GM12878 (cell line): ENCODE results near the gene ARAP1. TPM values are rescaled to one million over a fixed set of nuclear protein-coding genes. Genes with fewer than 3 reads are reported as not detected.
A peak's percentile ranks its signal among the peaks of the same experiment; 100 is the strongest.

Source experiments
- BCL11A ChIP-seq: IDR thresholded peaks from 2 replicates; pipeline ENCODE4 v1.6.1; 2011; ENCODE audit warnings: low read depth, low read length
- CBFB ChIP-seq: IDR thresholded peaks from 2 replicates; pipeline ENCODE4 v1.6.1; 2016; ENCODE audit warnings: antibody characterized with exemption, low read depth
- CHD4 ChIP-seq: fragments of 200-600 bp; sonication (generic); IDR thresholded peaks from 2 replicates; pipeline ENCODE4 v1.6.1; 2016; ENCODE audit warnings: mild to moderate bottlenecking
- CREB1 ChIP-seq: IDR thresholded peaks from 2 replicates; pipeline ENCODE4 v1.6.1; 2012; ENCODE audit warnings: low read depth, mild to moderate bottlenecking, inconsistent platforms
- HDGF ChIP-seq: fragments of 450-650 bp; IDR thresholded peaks from 2 replicates; pipeline ENCODE4 v1.6.1; 2016; ENCODE audit warnings: antibody characterized with exemption
- IKZF1 ChIP-seq: fragments of 450-650 bp; conservative IDR thresholded peaks from 2 replicates; pipeline ENCODE4 v1.6.1; 2017; ENCODE audit warnings: antibody characterized with exemption, mild to moderate bottlenecking
- KDM1A ChIP-seq: fragments of 200-600 bp; sonication (generic); IDR thresholded peaks from 2 replicates; pipeline ENCODE4 v1.6.1; 2016; ENCODE audit warnings: borderline replicate concordance
- MTA3 ChIP-seq: IDR thresholded peaks from 2 replicates; pipeline ENCODE4 v1.6.1; 2012; ENCODE audit warnings: low read length, inconsistent platforms, borderline replicate concordance
- MYC ChIP-seq: IDR thresholded peaks from 2 replicates; pipeline ENCODE4 v1.6.1; 2011; ENCODE audit warnings: mild to moderate bottlenecking, low read length, moderate library complexity, inconsistent platforms; ENCODE audit not compliant: insufficient read depth, insufficient replicate concordance, insufficient read length, severe bottlenecking
- NR2C1 ChIP-seq: fragments of 450-650 bp; IDR thresholded peaks from 2 replicates; pipeline ENCODE4 v1.6.1; 2017; ENCODE audit warnings: antibody characterized with exemption, mild to moderate bottlenecking, moderate library complexity
- POLR2A ChIP-seq: IDR thresholded peaks from 2 replicates; pipeline ENCODE4 v1.6.1; 2011; ENCODE audit warnings: low read depth, mild to moderate bottlenecking, low read length
- RAD51 ChIP-seq: fragments of 450-650 bp; IDR thresholded peaks from 2 replicates; pipeline ENCODE4 v1.6.1; 2016; ENCODE audit warnings: moderate library complexity, mild to moderate bottlenecking, inconsistent platforms
- SP1 ChIP-seq: IDR thresholded peaks from one replicate; pipeline ENCODE4 v1.6.1; 2011; ENCODE audit warnings: low read depth, low read length
- SUZ12 ChIP-seq: fragments of 200-600 bp; sonication (generic); IDR thresholded peaks from one replicate; pipeline ENCODE4 v1.6.1; 2018; ENCODE audit warnings: antibody characterized with exemption, mild to moderate bottlenecking; ENCODE audit not compliant: unreplicated experiment
- ZNF274 ChIP-seq: IDR thresholded peaks from one replicate; pipeline ENCODE4 v1.8.0; 2011; ENCODE audit not compliant: insufficient read length, insufficient read depth
- ZSCAN29 ChIP-seq: fragments of 450-650 bp; IDR thresholded peaks from 2 replicates; pipeline ENCODE4 v1.6.1; 2017; ENCODE audit warnings: mild to moderate bottlenecking, moderate library complexity
- polyA plus RNA-seq, 11 experiments: library from polyadenylated mRNA; depleted of rRNA in 4 of 11; unstranded in 6 of 11; stranded (reverse) in 5 of 11; fragments of >200 nt; fragmentation: Nextera tagmentation in 4 of 11; fragmentation: Illumina TruSeq in 1 of 11; extraction: Ambion mirVana in 4 of 11; extraction: Trizol in 1 of 11; gene quantifications; 1 replicate in 1 of 11; 2 replicates in 10 of 11; pipeline versions ENCODE4 v1.2.1 to v1.2.3, GENCODE V29; 2011 to 2016; ENCODE audit warnings: inconsistent platforms in 2 of 11, missing spikeins in 2 of 11, low read depth in 1 of 11
- total RNA-seq, 4 experiments: library from RNA; depleted of rRNA in 3 of 4; stranded (reverse); fragments of >200 nt in 3 of 4; fragmentation: Illumina TruSeq in 1 of 4; extraction: Trizol in 1 of 4; gene quantifications; 2 replicates each; pipeline versions ENCODE4 v1.2.1 to v1.2.3, GENCODE V29; 2013 to 2021
- TF ChIP-seq, protein P1 (sequence below): fragments of 450-650 bp; conservative IDR thresholded peaks from 2 replicates; pipeline ENCODE4 v1.6.1; 2017; ENCODE audit warnings: mild to moderate bottlenecking, moderate library complexity
- TF ChIP-seq, protein P2 (sequence below), 3 experiments: IDR thresholded peaks in 2 of 3; conservative IDR thresholded peaks in 1 of 3; 2 replicates each; pipeline ENCODE4 v1.5.1; 2011; ENCODE audit warnings: low read depth in 3 of 3, low read length in 3 of 3, mild to moderate bottlenecking in 3 of 3, control low read depth in 2 of 3, moderate library complexity in 2 of 3, inconsistent platforms in 1 of 3, mixed read lengths in 1 of 3; ENCODE audit not compliant: control insufficient read depth in 2 of 3, insufficient read depth in 1 of 3; ENCODE audit errors: extremely low read depth in 1 of 3
- TF ChIP-seq, protein P3 (sequence below): IDR thresholded peaks from 2 replicates; pipeline ENCODE4 v1.6.1; 2012; ENCODE audit warnings: low read depth, low read length, improper control_type of control experiment
- TF ChIP-seq, protein P4 (sequence below): fragments of 450-650 bp; IDR thresholded peaks from 2 replicates; pipeline ENCODE4 v1.6.1; 2017; ENCODE audit warnings: mild to moderate bottlenecking, moderate library complexity

ARAP1 gene
- total and polyA plus RNA-seq, 10 of the 15 experiments (the other 5 are each of a cell fraction or from before 2014, with no cell fraction given) = 0.55 to 102 (median 51.0) TPM

DNA sequence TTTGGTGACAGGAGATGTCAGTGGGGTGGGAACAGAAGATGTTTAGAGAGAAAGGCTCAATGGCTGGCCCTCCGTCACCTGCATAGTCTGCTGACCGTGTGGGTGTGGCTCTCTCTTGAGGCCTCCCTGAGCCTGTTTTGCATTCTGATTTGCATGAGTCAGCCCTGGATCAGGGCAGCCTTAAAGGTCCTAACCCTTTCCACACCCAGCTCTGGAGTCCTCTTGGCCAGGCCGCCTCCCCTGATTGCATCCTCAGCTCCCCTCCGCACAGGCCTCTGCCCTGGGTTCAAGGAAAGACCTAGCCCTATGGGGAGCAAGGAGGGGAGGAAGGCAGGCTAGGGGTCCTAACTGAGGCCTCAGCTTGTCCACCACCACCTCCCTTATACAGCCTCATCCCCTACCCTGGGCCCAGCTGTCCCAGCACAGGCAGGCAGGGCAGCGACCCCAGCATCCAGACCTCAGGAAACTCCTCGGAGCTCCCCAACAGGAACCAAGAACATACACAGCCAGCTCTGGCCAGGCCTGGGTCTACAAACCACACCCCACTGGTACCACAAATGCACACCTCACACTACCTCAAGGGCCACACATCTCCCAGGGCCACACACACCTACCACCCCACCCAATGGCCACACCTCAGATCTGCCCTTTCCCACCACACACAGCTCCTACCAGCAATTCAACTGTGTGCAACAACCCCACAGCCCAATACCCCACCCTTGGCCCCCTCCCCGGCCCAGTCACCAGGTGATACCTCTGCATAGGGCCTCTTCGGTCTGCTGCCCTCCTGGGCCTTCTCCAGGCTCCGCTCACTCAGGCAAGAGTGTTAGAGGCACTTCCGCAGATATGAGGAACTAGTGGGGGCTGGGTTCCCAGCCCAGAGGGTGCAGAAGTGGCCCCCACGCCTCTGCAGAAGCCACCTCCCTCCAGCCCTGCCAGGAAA, 13.7 kb downstream of the ARAP1 start (continued):
- TF ChIP-seq, protein P1, sequence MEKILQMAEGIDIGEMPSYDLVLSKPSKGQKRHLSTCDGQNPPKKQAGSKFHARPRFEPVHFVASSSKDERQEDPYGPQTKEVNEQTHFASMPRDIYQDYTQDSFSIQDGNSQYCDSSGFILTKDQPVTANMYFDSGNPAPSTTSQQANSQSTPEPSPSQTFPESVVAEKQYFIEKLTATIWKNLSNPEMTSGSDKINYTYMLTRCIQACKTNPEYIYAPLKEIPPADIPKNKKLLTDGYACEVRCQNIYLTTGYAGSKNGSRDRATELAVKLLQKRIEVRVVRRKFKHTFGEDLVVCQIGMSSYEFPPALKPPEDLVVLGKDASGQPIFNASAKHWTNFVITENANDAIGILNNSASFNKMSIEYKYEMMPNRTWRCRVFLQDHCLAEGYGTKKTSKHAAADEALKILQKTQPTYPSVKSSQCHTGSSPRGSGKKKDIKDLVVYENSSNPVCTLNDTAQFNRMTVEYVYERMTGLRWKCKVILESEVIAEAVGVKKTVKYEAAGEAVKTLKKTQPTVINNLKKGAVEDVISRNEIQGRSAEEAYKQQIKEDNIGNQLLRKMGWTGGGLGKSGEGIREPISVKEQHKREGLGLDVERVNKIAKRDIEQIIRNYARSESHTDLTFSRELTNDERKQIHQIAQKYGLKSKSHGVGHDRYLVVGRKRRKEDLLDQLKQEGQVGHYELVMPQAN = no peak
- TF ChIP-seq MTA3 (no peak), CHD4 (no peak), HDGF (peak; percentile 98), IKZF1 (peak; percentile 63), SP1 (no peak), SUZ12 (no peak), MYC (no peak), CREB1 (no peak), ZSCAN29 (no peak), KDM1A (no peak), CBFB (peak; percentile 50; the same call in 1 of the 2 replicates), BCL11A (no peak), RAD51 (no peak), POLR2A (peak; percentile 79), NR2C1 (no peak), ZNF274 (no peak)
- TF ChIP-seq, protein P2, sequence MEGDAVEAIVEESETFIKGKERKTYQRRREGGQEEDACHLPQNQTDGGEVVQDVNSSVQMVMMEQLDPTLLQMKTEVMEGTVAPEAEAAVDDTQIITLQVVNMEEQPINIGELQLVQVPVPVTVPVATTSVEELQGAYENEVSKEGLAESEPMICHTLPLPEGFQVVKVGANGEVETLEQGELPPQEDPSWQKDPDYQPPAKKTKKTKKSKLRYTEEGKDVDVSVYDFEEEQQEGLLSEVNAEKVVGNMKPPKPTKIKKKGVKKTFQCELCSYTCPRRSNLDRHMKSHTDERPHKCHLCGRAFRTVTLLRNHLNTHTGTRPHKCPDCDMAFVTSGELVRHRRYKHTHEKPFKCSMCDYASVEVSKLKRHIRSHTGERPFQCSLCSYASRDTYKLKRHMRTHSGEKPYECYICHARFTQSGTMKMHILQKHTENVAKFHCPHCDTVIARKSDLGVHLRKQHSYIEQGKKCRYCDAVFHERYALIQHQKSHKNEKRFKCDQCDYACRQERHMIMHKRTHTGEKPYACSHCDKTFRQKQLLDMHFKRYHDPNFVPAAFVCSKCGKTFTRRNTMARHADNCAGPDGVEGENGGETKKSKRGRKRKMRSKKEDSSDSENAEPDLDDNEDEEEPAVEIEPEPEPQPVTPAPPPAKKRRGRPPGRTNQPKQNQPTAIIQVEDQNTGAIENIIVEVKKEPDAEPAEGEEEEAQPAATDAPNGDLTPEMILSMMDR (IDR thresholded peaks at IDR 0.05 in 2 of 3, conservative IDR thresholded peaks at IDR 0.05 in 1 of 3; ENCODE audit: control insufficient read depth in 2 of 3, extremely low read depth in 1 of 3, insufficient read depth in 1 of 3, low read depth in 3 of 3, low read length in 3 of 3) = no peak
- TF ChIP-seq, protein P3, sequence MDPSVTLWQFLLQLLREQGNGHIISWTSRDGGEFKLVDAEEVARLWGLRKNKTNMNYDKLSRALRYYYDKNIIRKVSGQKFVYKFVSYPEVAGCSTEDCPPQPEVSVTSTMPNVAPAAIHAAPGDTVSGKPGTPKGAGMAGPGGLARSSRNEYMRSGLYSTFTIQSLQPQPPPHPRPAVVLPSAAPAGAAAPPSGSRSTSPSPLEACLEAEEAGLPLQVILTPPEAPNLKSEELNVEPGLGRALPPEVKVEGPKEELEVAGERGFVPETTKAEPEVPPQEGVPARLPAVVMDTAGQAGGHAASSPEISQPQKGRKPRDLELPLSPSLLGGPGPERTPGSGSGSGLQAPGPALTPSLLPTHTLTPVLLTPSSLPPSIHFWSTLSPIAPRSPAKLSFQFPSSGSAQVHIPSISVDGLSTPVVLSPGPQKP = peak; percentile 7; the same call in 1 of the 2 replicates
- TF ChIP-seq, protein P4, sequence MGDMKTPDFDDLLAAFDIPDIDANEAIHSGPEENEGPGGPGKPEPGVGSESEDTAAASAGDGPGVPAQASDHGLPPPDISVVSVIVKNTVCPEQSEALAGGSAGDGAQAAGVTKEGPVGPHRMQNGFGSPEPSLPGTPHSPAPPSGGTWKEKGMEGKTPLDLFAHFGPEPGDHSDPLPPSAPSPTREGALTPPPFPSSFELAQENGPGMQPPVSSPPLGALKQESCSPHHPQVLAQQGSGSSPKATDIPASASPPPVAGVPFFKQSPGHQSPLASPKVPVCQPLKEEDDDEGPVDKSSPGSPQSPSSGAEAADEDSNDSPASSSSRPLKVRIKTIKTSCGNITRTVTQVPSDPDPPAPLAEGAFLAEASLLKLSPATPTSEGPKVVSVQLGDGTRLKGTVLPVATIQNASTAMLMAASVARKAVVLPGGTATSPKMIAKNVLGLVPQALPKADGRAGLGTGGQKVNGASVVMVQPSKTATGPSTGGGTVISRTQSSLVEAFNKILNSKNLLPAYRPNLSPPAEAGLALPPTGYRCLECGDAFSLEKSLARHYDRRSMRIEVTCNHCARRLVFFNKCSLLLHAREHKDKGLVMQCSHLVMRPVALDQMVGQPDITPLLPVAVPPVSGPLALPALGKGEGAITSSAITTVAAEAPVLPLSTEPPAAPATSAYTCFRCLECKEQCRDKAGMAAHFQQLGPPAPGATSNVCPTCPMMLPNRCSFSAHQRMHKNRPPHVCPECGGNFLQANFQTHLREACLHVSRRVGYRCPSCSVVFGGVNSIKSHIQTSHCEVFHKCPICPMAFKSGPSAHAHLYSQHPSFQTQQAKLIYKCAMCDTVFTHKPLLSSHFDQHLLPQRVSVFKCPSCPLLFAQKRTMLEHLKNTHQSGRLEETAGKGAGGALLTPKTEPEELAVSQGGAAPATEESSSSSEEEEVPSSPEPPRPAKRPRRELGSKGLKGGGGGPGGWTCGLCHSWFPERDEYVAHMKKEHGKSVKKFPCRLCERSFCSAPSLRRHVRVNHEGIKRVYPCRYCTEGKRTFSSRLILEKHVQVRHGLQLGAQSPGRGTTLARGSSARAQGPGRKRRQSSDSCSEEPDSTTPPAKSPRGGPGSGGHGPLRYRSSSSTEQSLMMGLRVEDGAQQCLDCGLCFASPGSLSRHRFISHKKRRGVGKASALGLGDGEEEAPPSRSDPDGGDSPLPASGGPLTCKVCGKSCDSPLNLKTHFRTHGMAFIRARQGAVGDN = peak; percentile 48
